HepG2 (cell line): ENCODE results near the gene ERC1. TPM values are rescaled to one million over a fixed set of nuclear protein-coding genes. Genes with fewer than 3 reads are reported as not detected.

Source experiments
- ATAC-seq: fragments of 200-7000 bp; cut with Tn5 transposase; 3 replicates; pipeline ENCODE4 v1.9.1; 2020; ENCODE audit warnings: mild to moderate bottlenecking, moderate library complexity
- BruUV-seq: library from RNA; stranded (reverse); fragments of 400-500 nt; replicated peaks from 2 replicates; lab custom pipeline; 2021; lab: Mats Ljungman, UMichigan
- CTCF ChIA-PET: fragments of 300-600 bp; formaldehyde crosslinking; extraction: SDS; loops from one replicate; lab custom pipeline; 2021; ENCODE audit warnings: low total read pairs, inconsistent platforms, low intra/inter-chr PET ratio; lab: Yijun Ruan, JAX
- POLR2A ChIA-PET: fragments of 350-600 bp; sonication (Branson Sonifier 250); formaldehyde crosslinking; loops from one replicate; lab custom pipeline; 2020; ENCODE audit warnings: antibody characterized with exemption, inconsistent platforms; lab: Yijun Ruan, JAX
- DNase-seq: peaks from one replicate; pipeline ENCODE4 v3.0.0-alpha.2; 2015; ENCODE audit warnings: low spot score
- FAIRE-seq: peaks from 3 replicates; lab custom pipeline; 2011; peaks lifted over from hg19 to GRCh38; lab: Jason Lieb, UNC
- H2AFZ ChIP-seq: one replicate; pipeline ENCODE4 v1.6.1; 2011; ENCODE audit warnings: low read length, inconsistent platforms
- H3K27ac ChIP-seq: fragments of 300-600 bp; 3 replicates; pipeline ENCODE4 v1.8.0; 2011; ENCODE audit warnings: mixed run types, mild to moderate bottlenecking, mixed read lengths, low read length, inconsistent platforms; ENCODE audit not compliant: insufficient read depth; ENCODE audit errors: extremely low read length
- H3K27me3 ChIP-seq, 2 experiments: fragments of 200-600 bp in 1 of 2; 2 replicates in 1 of 2; 3 replicates in 1 of 2; pipeline versions ENCODE4 v1.6.0 to v1.8.0; 2011; ENCODE audit warnings: low read length in 2 of 2, mild to moderate bottlenecking in 2 of 2, moderate library complexity in 2 of 2, inconsistent platforms in 1 of 2; ENCODE audit not compliant: insufficient read depth in 2 of 2, control insufficient read depth in 1 of 2
- H3K36me3 ChIP-seq, 2 experiments: fragments of 200-600 bp in 1 of 2; replicated peaks in 1 of 2; 2 replicates in 1 of 2; 3 replicates in 1 of 2; pipeline versions ENCODE4 v1.5.1 to v1.8.0; 2011; ENCODE audit warnings: low read length in 2 of 2, inconsistent platforms in 1 of 2; ENCODE audit not compliant: insufficient read depth in 2 of 2, control insufficient read depth in 1 of 2
- H3K4me1 ChIP-seq: 2 replicates; pipeline ENCODE4 v1.5.1; 2012; ENCODE audit warnings: low read length, inconsistent platforms; ENCODE audit not compliant: insufficient read depth
- H3K4me2 ChIP-seq: 2 replicates; pipeline ENCODE4 v1.6.0; 2011; ENCODE audit warnings: low read depth, low read length, inconsistent platforms
- H3K4me3 ChIP-seq, 3 experiments: fragments of 200-600 bp in 1 of 3; sonication (generic), shearing (Covaris generic) in 1 of 3; replicated peaks in 1 of 3; 2 replicates each; pipeline ENCODE4 v1.5.1; 2011 to 2016; ENCODE audit warnings: low read length in 3 of 3, inconsistent platforms in 2 of 3, low read depth in 2 of 3, mild to moderate bottlenecking in 2 of 3, control low read depth in 1 of 3, mixed read lengths in 1 of 3; ENCODE audit not compliant: insufficient read depth in 1 of 3
- H3K79me2 ChIP-seq: one replicate; pipeline ENCODE4 v1.6.1; 2011; ENCODE audit warnings: low read length, inconsistent platforms; ENCODE audit not compliant: insufficient read depth
- H3K9ac ChIP-seq: 2 replicates; pipeline ENCODE4 v1.6.0; 2011; ENCODE audit warnings: mild to moderate bottlenecking, low read depth, low read length, inconsistent platforms; ENCODE audit not compliant: insufficient read depth
- H3K9me3 ChIP-seq: 2 replicates; pipeline ENCODE4 v1.5.1; 2012; ENCODE audit warnings: mild to moderate bottlenecking, low read length
- H4K20me1 ChIP-seq: 2 replicates; pipeline ENCODE4 v1.6.0; 2011; ENCODE audit warnings: inconsistent platforms, mild to moderate bottlenecking, low read length, moderate library complexity; ENCODE audit not compliant: insufficient read depth
- DMAP1 ChIP-seq: IDR thresholded peaks from 2 replicates; pipeline ENCODE4 v1.6.1; 2016
- KDM5A ChIP-seq: fragments of 200-600 bp; sonication (generic); IDR thresholded peaks from 2 replicates; pipeline ENCODE4 v1.7.0; 2018; ENCODE audit warnings: antibody characterized with exemption, mild to moderate bottlenecking, low read length, borderline replicate concordance
- KLF15 ChIP-seq: sonication (generic); formaldehyde crosslinking; IDR thresholded peaks from 2 replicates; pipeline ENCODE4 v1.8.1; 2023; ENCODE audit warnings: borderline replicate concordance, mild to moderate bottlenecking, inconsistent platforms, missing genetic modification reagents, mixed read lengths
- ZBED4 ChIP-seq: sonication (generic); formaldehyde crosslinking; IDR thresholded peaks from 2 replicates; pipeline ENCODE4 v1.4.0; 2020; ENCODE audit warnings: missing genetic modification reagents, borderline replicate concordance
- ZBTB21 ChIP-seq: sonication (generic); formaldehyde crosslinking; IDR thresholded peaks from 2 replicates; pipeline ENCODE4 v1.4.0; 2020; ENCODE audit warnings: missing genetic modification reagents
- ZFP62 ChIP-seq: sonication (generic); formaldehyde crosslinking; IDR thresholded peaks from 2 replicates; pipeline ENCODE4 v1.4.0; 2020; ENCODE audit warnings: missing genetic modification reagents
- ZKSCAN1 ChIP-seq: fragments of 150-350 bp; IDR thresholded peaks from 2 replicates; pipeline ENCODE4 v1.6.1; 2014; ENCODE audit warnings: low read length
- WGBS: methylation state at CpG from one replicate; pipeline ENCODE4 v1.1.6; 2017; ENCODE audit warnings: low lambda C conversion rate; 5-methylcytosine and 5-hydroxymethylcytosine counted together
- in situ Hi-C: cut with HindIII; loops from 2 replicates; pipeline ENCODE4 v1.10.0; 2017; ENCODE audit warnings: low pct_unique_long_range_greater_than_20kb; ENCODE audit not compliant: extremely low pct_ligation_motif_present
- intact Hi-C: fragments of 100-400 bp; cut with micrococcal nuclease; formaldehyde crosslinking; loops from one replicate; pipeline ENCODE4 v1.10.0; 2022; ENCODE audit not compliant: unreplicated experiment
- polyA plus RNA-seq, 8 experiments: library from polyadenylated mRNA; depleted of rRNA in 3 of 8; stranded (reverse) in 7 of 8; unstranded in 1 of 8; fragments of >200 nt; fragmentation: Illumina TruSeq in 4 of 8; extraction: Trizol in 4 of 8; gene quantifications; 2 replicates each; pipeline versions ENCODE4 v1.2.1 to v1.2.3, GENCODE V29; 2011 to 2016; ENCODE audit warnings: low read depth in 4 of 8, missing spikeins in 1 of 8, mixed read lengths in 1 of 8; ENCODE audit not compliant: insufficient read depth in 1 of 8
- total RNA-seq, 5 experiments: library from RNA; depleted of rRNA; stranded (reverse); fragments of >200 nt; fragmentation: Illumina TruSeq; extraction: Trizol; gene quantifications; 2 replicates each; pipeline ENCODE4 v1.2.3, GENCODE V29; 2016; ENCODE audit warnings: low read depth in 1 of 5
- TF ChIP-seq, protein P1 (sequence below): sonication (generic); formaldehyde crosslinking; IDR thresholded peaks from 2 replicates; pipeline ENCODE4 v1.9.0; 2022; ENCODE audit warnings: missing genetic modification reagents, mild to moderate bottlenecking, borderline replicate concordance
- TF ChIP-seq, protein P2 (sequence below): sonication (generic); formaldehyde crosslinking; IDR thresholded peaks from 2 replicates; pipeline ENCODE4 v1.4.0; 2020; ENCODE audit warnings: mild to moderate bottlenecking, missing genetic modification reagents

Gene ERC1
- total and polyA plus RNA-seq, 2 of the 13 experiments (the other 11 are each of a cell fraction or from before 2014, with no cell fraction given): 6.1 to 12.4 TPM

DNA sequence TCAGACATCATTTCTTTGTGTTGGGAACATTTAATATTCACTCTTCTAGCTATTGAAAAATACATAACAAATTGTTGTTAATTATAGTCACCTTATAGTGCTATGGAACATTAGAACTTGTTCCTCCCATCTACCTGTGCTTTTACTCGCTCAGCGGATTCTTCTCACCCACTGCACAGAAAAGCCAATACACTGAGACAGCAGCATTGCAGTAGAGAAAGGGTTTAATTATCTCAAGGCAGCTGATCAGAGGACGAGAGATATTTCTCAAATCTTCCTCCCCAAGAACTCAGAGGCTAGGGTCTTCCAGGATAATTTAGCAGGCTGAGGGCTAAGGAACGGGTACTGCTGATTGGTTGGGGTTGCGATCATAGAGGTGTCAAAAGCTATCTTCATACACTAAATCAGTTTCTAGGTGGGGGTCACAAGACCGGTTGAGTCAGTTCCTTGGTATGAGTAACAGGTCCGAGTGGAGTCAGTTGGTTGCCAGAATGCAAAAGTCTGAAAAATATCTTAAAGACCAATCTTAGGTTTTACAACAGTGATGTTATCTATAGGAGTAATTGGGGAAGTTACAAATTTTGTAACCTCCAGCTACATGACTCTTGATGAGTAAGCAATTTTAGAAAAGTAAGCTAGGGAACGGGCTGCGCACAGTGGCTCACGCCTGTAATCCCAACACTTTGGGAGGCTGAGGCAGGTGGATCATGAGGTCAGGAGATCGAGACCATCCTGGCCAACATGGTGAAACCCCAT lies 430.2 kb downstream of the ERC1 start (continued):
- TF ChIP-seq ZBED4 (CRISPR knock-in tag) (no peak), ZFP62 (CRISPR knock-in tag) (no peak), KLF15 (no peak)
- TF ChIP-seq, protein P1, sequence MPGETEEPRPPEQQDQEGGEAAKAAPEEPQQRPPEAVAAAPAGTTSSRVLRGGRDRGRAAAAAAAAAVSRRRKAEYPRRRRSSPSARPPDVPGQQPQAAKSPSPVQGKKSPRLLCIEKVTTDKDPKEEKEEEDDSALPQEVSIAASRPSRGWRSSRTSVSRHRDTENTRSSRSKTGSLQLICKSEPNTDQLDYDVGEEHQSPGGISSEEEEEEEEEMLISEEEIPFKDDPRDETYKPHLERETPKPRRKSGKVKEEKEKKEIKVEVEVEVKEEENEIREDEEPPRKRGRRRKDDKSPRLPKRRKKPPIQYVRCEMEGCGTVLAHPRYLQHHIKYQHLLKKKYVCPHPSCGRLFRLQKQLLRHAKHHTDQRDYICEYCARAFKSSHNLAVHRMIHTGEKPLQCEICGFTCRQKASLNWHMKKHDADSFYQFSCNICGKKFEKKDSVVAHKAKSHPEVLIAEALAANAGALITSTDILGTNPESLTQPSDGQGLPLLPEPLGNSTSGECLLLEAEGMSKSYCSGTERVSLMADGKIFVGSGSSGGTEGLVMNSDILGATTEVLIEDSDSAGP (CRISPR knock-in tag): no peak

DNA sequence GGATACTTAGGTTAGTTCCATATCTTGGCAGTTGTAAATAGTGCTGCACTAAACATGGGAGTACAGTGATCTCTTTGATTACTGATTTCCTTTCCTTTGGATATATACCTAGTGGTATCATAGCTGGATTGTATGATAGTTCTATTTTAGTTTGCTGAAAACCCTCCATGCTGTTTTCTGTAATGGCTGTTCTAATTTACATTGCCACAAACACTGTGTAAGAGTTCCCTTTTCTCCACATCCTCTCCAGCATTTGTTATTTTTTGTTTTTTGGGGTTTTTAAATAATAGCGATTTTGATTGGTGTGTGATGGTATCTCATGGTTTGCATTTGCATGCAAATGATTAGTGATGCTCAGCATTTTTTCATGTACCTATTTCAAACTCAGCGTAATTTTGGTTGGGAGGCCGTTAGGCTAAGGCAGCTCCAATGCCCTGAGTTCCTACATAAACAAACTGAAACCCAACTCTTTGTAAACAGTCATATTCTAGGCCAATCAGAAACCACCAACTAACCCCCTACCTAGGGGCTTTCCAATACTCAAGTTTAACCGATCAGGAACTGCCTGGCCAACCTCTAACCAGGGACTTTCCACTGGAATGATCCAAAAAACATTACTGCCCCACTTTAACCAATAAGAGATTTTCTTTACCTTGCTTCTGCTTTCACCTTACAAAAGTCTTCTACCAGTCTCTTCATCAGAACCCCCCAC lies 431.7 kb downstream of the ERC1 start:
- ChIA-PET CTCF (no interaction called here), POLR2A (no interaction called here)
- no peak overlapping the region for H3K9ac ChIP-seq
- H3K27me3 ChIP-seq: no peaks in the 10 kb centered on the region
- peaks cover 8% of the 10 kb centered on the region; the same call in 1 of the 2 replicates for H3K4me1 ChIP-seq
- 96% methylated on average over 4 of the region's 4 CpGs for WGBS
- H3K4me2 ChIP-seq: no peak overlapping the region
- intact Hi-C loops: no loop called here
- H4K20me1 ChIP-seq: no peaks in the 10 kb centered on the region
- no TSS peak for BruUV-seq
- peaks cover 21% of the 10 kb centered on the region for H3K9me3 ChIP-seq
- H3K4me3 ChIP-seq: no peak overlapping the region
- H2AFZ ChIP-seq: no peak overlapping the region
- ATAC-seq (no peak), FAIRE-seq (no peak), DNase-seq (no peak)
- H3K79me2 ChIP-seq: no peaks in the 10 kb centered on the region
- in situ Hi-C loops: no loop called here
- no peak overlapping the region for H3K27ac ChIP-seq
- H3K36me3 ChIP-seq: peaks cover 0 to 8% of the 10 kb centered on the region in 2 experiments; a peak in 1 of 5 replicates
- no peak for TF ChIP-seq ZKSCAN1
- TF ChIP-seq KDM5A: no peak
- no peak for TF ChIP-seq ZBTB21 (CRISPR knock-in tag)
- TF ChIP-seq, protein P2, sequence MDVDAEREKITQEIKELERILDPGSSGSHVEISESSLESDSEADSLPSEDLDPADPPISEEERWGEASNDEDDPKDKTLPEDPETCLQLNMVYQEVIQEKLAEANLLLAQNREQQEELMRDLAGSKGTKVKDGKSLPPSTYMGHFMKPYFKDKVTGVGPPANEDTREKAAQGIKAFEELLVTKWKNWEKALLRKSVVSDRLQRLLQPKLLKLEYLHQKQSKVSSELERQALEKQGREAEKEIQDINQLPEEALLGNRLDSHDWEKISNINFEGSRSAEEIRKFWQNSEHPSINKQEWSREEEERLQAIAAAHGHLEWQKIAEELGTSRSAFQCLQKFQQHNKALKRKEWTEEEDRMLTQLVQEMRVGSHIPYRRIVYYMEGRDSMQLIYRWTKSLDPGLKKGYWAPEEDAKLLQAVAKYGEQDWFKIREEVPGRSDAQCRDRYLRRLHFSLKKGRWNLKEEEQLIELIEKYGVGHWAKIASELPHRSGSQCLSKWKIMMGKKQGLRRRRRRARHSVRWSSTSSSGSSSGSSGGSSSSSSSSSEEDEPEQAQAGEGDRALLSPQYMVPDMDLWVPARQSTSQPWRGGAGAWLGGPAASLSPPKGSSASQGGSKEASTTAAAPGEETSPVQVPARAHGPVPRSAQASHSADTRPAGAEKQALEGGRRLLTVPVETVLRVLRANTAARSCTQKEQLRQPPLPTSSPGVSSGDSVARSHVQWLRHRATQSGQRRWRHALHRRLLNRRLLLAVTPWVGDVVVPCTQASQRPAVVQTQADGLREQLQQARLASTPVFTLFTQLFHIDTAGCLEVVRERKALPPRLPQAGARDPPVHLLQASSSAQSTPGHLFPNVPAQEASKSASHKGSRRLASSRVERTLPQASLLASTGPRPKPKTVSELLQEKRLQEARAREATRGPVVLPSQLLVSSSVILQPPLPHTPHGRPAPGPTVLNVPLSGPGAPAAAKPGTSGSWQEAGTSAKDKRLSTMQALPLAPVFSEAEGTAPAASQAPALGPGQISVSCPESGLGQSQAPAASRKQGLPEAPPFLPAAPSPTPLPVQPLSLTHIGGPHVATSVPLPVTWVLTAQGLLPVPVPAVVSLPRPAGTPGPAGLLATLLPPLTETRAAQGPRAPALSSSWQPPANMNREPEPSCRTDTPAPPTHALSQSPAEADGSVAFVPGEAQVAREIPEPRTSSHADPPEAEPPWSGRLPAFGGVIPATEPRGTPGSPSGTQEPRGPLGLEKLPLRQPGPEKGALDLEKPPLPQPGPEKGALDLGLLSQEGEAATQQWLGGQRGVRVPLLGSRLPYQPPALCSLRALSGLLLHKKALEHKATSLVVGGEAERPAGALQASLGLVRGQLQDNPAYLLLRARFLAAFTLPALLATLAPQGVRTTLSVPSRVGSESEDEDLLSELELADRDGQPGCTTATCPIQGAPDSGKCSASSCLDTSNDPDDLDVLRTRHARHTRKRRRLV (CRISPR knock-in tag): no peak
- TF ChIP-seq DMAP1 (CRISPR knock-in tag): no peak
